GM18519 (cell line): ENCODE measurements around the gene KIF19.

ENCODE experiments used
- ATAC-seq: cut with Tn5 transposase; IDR thresholded peaks from one replicate; pipeline ENCODE4 v1.9.1; 2021; ENCODE audit warnings: mild to moderate bottlenecking, moderate library complexity; ENCODE audit not compliant: unreplicated experiment, low FRiP score

The KIF19 gene

GRCh38 chr17:74336307-74336706, 10.3 kb downstream of the KIF19 start:
- ATAC-seq, result no peak

DNA sequence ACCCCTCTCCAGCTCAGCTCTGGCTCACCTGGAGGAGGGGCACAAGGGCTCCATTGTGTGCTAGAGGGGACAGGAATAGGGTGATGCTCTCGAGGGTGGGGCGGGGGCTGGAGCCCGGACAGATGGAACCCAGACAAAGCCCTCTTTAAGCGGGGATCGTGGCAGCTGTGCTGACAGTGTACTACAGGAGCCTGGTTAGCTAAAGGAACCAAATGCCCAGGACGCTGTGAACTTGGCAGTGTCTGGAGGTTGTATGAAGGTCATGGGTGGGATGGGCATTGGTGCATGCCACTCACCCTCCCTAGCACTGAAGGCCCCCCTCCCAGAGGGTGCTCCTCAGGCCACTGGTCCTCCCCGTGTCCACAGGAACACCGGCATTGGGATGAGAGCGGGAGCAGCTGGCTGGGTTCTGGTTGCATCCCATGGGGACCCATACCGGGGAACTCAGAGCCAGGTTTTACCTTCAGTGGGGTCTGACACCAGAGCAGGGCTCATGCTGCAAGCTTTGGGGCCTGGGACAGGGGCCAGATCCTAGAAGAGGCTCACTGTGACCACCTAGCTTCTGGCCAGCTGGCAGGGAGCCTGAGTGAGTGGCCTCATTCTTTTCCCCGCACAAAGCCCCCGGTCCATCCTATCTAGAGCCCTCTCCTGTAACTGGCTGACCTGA, 11.9 kb downstream of the KIF19 start:
- no peak for ATAC-seq

DNA sequence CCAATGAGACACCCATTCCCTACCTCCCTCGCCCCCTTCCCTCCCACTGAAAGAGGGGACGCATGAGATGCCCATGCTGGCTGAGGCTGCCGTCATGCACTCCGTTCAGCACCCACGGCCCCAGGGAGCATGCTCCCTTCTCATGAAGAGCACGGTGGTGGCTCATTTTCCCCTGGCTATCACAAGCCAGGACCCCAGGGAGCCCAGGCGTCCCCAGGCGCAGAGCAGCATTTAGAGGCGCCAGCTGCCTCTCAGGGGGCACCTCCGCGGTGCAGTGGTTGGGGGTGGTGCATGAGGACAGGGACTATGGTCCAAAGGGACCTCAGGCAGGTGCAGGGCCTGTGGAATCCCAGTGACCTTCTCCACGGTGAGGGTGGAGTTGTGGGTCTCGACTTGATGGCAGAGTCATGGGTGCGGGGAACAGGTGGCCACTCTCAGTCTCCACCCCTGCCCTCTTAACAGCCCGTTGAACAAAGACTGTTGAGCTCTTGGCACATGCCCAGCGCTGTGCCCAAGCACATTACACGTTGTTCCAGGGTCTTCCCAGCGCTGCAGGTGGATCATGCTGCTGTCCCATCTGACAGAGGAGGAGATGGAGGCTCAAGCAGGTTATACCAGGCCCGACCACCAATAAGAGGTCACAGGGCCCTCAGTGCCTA, 13.6 kb downstream of the KIF19 start:
- ATAC-seq, result no peak

- ATAC-seq, result no peak
These were observed 14.5 kb downstream of the KIF19 start for GRCh38 chr17:74340470-74341023.

DNA sequence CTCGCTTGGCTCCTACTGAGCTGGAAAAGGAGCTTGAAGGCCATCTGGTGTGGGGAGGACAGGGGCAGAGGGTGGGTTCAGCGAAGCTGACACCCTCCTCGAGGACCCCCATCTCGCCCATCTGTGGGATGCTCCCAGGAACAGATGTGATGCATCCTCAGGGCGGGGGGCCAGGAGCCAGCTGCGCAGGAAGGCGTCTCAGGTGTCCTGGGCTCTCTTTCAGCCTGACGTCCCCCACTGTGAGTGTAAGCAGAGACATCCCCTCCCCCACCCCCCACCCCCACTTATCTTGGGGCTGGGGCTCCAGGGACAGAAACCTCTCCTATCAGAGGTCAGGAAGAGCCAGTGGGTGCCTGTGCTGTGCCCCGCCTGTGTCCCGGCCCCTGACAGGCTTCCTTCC, 16.2 kb downstream of the KIF19 start:
- ATAC-seq, result no peak

- ATAC-seq, result no peak
These were observed 17.1 kb downstream of the KIF19 start for GRCh38 chr17:74343121-74343520.

DNA sequence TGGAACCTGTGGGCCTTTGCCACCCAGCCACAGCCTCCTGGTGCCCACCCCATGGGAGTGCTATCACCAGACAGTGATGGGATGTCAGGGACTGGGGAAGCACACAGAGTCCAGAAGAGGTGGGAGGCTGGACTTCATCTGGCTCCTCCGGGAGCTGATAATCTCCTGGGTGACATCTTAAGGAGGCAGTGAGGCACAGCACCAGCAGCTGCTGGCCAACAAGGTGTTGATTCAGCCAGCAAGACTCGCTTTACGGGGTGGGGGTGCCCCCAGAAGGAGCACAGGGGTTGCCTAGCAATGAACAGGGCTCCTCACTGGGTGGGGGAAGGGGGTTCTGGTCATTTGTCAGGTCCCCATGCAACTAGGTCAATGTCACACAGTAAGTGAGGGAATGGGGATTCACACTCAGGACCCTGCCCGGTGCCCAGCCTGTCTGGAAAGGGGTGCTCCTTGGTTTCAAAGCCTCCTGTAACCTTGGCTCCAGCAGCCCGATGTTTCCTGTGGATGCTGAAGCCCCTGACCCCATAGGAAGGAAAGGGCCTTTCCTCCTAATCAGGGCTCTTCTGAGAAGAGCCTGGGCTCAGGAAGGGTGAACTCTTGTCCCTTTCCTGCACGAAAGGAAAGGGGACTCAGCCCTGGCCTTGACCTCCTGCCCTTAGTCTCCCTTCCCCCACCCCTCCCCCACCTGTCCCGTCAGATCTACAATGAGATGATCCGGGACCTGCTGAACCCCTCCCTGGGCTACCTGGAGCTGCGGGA, 17.7 kb downstream of the KIF19 start:
- ATAC-seq, result no peak

DNA sequence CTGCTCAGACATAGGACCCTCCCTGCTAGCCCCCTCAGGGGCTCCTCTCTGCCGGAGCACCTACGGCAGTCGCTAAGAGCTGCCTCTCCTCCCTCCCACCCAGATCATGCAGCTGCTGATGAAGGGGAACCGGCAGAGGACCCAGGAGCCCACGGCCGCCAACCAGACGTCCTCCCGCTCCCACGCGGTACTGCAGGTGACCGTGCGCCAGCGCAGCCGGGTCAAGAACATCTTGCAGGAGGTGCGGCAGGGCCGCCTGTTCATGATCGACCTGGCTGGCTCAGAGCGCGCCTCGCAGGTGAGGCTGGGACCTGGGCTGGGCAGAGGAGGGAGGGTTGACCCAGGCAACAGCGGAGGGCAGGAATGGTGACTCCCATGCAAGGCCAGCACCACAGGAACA, 18.6 kb downstream of the KIF19 start:
- ATAC-seq, result no peak

GRCh38 chr17:74345433-74346241, 19.6 kb downstream of the KIF19 start:
- ATAC-seq, result no peak

- no peak for ATAC-seq
These were observed 21.6 kb downstream of the KIF19 start for GRCh38 chr17:74347646-74348045.

DNA sequence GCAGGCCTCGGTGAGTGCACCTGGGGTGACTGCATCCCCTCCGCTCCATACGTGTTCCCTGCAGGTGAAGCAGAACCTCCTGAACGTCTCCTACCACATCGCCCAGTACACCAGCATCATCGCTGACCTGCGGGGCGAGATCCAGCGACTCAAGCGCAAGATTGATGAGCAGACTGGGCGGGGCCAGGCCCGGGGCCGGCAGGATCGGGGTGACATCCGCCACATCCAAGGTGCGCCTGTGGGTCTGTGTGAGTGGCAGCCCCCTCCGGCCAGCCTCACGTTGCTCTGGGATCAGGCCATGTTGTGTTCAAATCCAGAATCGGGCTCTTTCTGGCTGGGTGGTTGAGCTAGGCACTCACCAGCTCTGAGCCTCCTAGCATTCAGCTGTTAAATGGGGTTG, 23.1 kb downstream of the KIF19 start:
- ATAC-seq, result no peak

- no peak for ATAC-seq
These were observed 24.5 kb downstream of the KIF19 start for GRCh38 chr17:74350486-74350885.

GRCh38 chr17:74351552-74352210, 25.7 kb downstream of the KIF19 start:
- no peak for ATAC-seq

- ATAC-seq, result no peak
These were observed 27.5 kb downstream of the KIF19 start for GRCh38 chr17:74353446-74354060.

GRCh38 chr17:74354123-74354522, 28.1 kb downstream of the KIF19 start:
- no peak for ATAC-seq

GRCh38 chr17:74354561-74354960, 28.5 kb downstream of the KIF19 start:
- ATAC-seq, result no peak

DNA sequence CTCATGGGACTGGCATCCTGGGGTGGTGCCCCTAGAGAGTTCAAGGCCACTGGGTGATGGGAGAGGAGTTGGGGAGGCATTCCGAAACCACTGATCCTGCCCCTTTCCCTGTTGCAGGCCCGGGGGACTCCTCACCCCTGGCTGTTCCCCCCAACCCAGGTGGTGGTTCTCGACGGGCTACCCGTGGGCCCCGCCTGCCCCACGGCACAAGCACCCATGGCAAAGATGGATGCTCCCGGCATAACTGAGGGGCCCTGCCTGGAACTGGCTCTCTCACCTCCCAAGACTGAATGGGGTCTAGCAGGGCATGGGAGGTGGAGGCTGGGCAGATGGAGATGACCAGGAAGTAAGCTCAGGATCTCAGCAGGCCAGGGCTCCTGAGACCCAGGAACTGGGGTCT, 29.0 kb downstream of the KIF19 start:
- ATAC-seq, result no peak

DNA sequence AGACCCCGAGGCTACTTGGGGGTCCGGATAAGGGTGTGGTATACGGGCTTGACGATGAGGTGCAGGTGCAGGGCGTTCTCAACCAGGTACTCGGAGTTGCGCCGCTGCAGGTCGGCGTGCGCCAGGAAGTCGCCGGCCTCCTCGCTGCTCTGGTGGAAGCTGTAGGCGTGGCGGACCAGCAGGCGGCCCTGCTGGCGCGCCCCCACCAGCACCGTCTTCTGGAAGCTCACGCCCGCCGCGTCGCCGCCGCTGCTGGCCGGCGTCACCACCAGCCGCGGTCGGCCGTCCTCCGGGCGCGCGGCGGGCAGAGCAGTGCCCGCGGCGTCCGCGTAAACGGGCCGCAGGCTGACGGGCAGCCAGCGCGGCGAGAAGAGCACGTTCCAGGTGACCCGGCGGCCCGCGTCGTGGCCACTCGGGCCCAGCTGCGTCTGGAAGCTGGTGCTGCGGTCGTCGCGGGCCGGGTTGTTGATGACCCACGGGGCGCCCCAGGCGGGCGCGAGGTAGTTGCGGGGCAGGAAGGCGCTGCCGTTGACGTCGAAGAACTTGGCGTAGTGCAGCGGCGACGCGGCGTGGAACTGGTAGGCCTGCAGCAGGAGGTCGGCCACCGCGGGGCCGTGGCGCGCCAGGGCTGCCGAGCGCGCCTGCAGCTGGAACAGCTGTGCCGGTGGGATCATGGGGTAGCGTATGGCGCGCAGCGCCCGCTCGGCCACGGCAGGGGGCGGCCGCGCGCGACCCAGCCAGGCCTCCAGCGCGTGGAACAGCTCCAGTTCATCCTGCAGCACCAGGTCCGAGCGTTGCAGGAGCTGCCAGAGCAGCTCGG, 30.8 kb downstream of the KIF19 start:
- no peak for ATAC-seq

- no peak for ATAC-seq
These were observed 31.4 kb downstream of the KIF19 start for GRCh38 chr17:74357466-74357809.
